HEK293 (cell line): ENCODE results near the gene MRPS14.

Experiments
- CTCF ChIA-PET: fragments of 350-600 bp; formaldehyde crosslinking; extraction: SDS; loops from one replicate; lab custom pipeline; 2021; ENCODE audit warnings: antibody characterized with exemption; lab: Yijun Ruan, JAX
- POLR2A ChIA-PET: fragments of 300-600 bp; formaldehyde crosslinking; extraction: SDS; loops from one replicate; lab custom pipeline; 2020; ENCODE audit warnings: antibody characterized with exemption, inconsistent platforms; lab: Yijun Ruan, JAX
- H3K27ac ChIP-seq: fragments of 200-500 bp; sonication (Bioruptor generic); 2 replicates; pipeline ENCODE4 v1.5.1; 2014; ENCODE audit warnings: low read depth, low read length, control low read depth, inconsistent platforms; ENCODE audit errors: extremely low read depth
- H3K36me3 ChIP-seq, 2 experiments: fragments of 200-500 bp in 1 of 2; sonication (Bioruptor generic) in 1 of 2; 1 replicate in 1 of 2; 2 replicates in 1 of 2; pipeline ENCODE4 v1.5.1; 2014 to 2017; ENCODE audit warnings: inconsistent platforms in 2 of 2, low read length in 2 of 2; ENCODE audit not compliant: control insufficient read depth in 2 of 2, insufficient read depth in 1 of 2
- H3K4me1 ChIP-seq: fragments of 200-500 bp; sonication (Bioruptor generic); 2 replicates; pipeline ENCODE4 v1.5.1; 2014; ENCODE audit warnings: mild to moderate bottlenecking, low read length, inconsistent platforms; ENCODE audit not compliant: control insufficient read depth, insufficient read depth
- H3K4me3 ChIP-seq: 2 replicates; pipeline ENCODE4 v1.5.1; 2011; ENCODE audit warnings: low read depth, mild to moderate bottlenecking, control low read depth, low read length, moderate library complexity
- H3K9me3 ChIP-seq: fragments of 200-500 bp; sonication (Bioruptor generic); 2 replicates; pipeline ENCODE4 v1.5.1; 2014; ENCODE audit warnings: low read depth, low read length, inconsistent platforms; ENCODE audit not compliant: control insufficient read depth, insufficient read depth
- CTCF ChIP-seq: fragments of 450-650 bp; formaldehyde crosslinking; IDR thresholded peaks from 2 replicates; pipeline ENCODE4 v1.5.1; 2016; ENCODE audit warnings: missing biosample characterization, missing genetic modification characterization
- HOXA7 ChIP-seq: sonication (generic); formaldehyde crosslinking; IDR thresholded peaks from 2 replicates; pipeline ENCODE4 v1.8.1; 2022; ENCODE audit warnings: missing genetic modification reagents, borderline replicate concordance
- PBX3 ChIP-seq: sonication (generic); formaldehyde crosslinking; IDR thresholded peaks from 2 replicates; pipeline ENCODE4 v1.8.1; 2022; ENCODE audit warnings: mild to moderate bottlenecking, moderate library complexity, missing genetic modification reagents
- ZBTB21 ChIP-seq: fragments of 450-650 bp; formaldehyde crosslinking; IDR thresholded peaks from 2 replicates; pipeline ENCODE4 v1.5.1; 2017; ENCODE audit warnings: missing biosample characterization, missing genetic modification characterization
- ZBTB44 ChIP-seq: fragments of 450-650 bp; IDR thresholded peaks from 2 replicates; pipeline ENCODE4 v1.5.1; 2018; ENCODE audit warnings: missing biosample characterization, mild to moderate bottlenecking, missing genetic modification characterization
- ZEB2 ChIP-seq: fragments of 450-650 bp; formaldehyde crosslinking; IDR thresholded peaks from 2 replicates; pipeline ENCODE4 v1.5.1; 2016; ENCODE audit warnings: missing biosample characterization, missing genetic modification characterization
- ZNF2 ChIP-seq: fragments of 450-650 bp; formaldehyde crosslinking; IDR thresholded peaks from 2 replicates; pipeline ENCODE4 v1.5.1; 2016; ENCODE audit warnings: missing biosample characterization, missing genetic modification characterization
- ZNF280C ChIP-seq: fragments of 450-650 bp; formaldehyde crosslinking; IDR thresholded peaks from 2 replicates; pipeline ENCODE4 v1.5.1; 2016; ENCODE audit warnings: missing biosample characterization, missing genetic modification characterization
- ZNF362 ChIP-seq: fragments of 450-650 bp; formaldehyde crosslinking; IDR thresholded peaks from 2 replicates; pipeline ENCODE4 v1.5.1; 2016; ENCODE audit warnings: missing biosample characterization, missing genetic modification characterization
- ZNF37A ChIP-seq: fragments of 450-650 bp; IDR thresholded peaks from 2 replicates; pipeline ENCODE4 v1.5.1; 2018; ENCODE audit warnings: missing biosample characterization, missing genetic modification characterization
- ZNF391 ChIP-seq: fragments of 450-650 bp; formaldehyde crosslinking; IDR thresholded peaks from 2 replicates; pipeline ENCODE4 v1.5.1; 2016; ENCODE audit warnings: low read depth, missing biosample characterization, missing genetic modification characterization, borderline replicate concordance
- ZNF518A ChIP-seq: fragments of 450-650 bp; formaldehyde crosslinking; conservative IDR thresholded peaks from 2 replicates; pipeline ENCODE4 v1.5.1; 2016; ENCODE audit warnings: low read depth, missing biosample characterization, missing genetic modification characterization
- ZNF654 ChIP-seq: fragments of 450-650 bp; formaldehyde crosslinking; IDR thresholded peaks from 2 replicates; pipeline ENCODE4 v1.5.1; 2016; ENCODE audit warnings: low read depth, missing biosample characterization, missing genetic modification characterization
- ZNF692 ChIP-seq: fragments of 450-650 bp; formaldehyde crosslinking; IDR thresholded peaks from 2 replicates; pipeline ENCODE4 v1.5.1; 2016; ENCODE audit warnings: missing biosample characterization, missing genetic modification characterization
- ZNF785 ChIP-seq: fragments of 450-650 bp; formaldehyde crosslinking; IDR thresholded peaks from 2 replicates; pipeline ENCODE4 v1.5.1; 2016; ENCODE audit warnings: missing biosample characterization, missing genetic modification characterization
- ZNF837 ChIP-seq: fragments of 450-650 bp; formaldehyde crosslinking; IDR thresholded peaks from 2 replicates; pipeline ENCODE4 v1.5.1; 2016; ENCODE audit warnings: missing biosample characterization, missing genetic modification characterization
- ZSCAN18 ChIP-seq: fragments of 450-650 bp; formaldehyde crosslinking; IDR thresholded peaks from 2 replicates; pipeline ENCODE4 v1.5.1; 2016; ENCODE audit warnings: missing biosample characterization, missing genetic modification characterization
- ZXDB ChIP-seq: fragments of 450-650 bp; formaldehyde crosslinking; IDR thresholded peaks from 2 replicates; pipeline ENCODE4 v1.5.1; 2016; ENCODE audit warnings: missing biosample characterization, missing genetic modification characterization

Gene MRPS14

GRCh38 chr1:174999216-174999935 lies 23.8 kb downstream of the MRPS14 start (continued):
- TF ChIP-seq ZSCAN18 (tag by site-specific recombination) (peak; percentile 41; the same call in 1 of the 2 replicates), ZNF2 (peak; percentile 96), ZNF280C (tag by site-specific recombination) (no peak), ZNF785 (tag by site-specific recombination) (peak; percentile 29; the same call in 1 of the 2 replicates), ZBTB21 (tag by site-specific recombination) (peak; percentile 99), HOXA7 (no peak), ZNF37A (tag by site-specific recombination) (no peak), ZXDB (peak; percentile 97), CTCF (no peak), ZNF518A (tag by site-specific recombination) (peak; percentile 99), ZNF391 (peak; percentile 89; the same call in 1 of the 2 replicates), ZNF692 (tag by site-specific recombination) (peak; percentile 86)

- ChIA-PET CTCF (interaction anchor here (0.6 to 2.0 kb wide), 14 partner anchors 14 to 1443 kb away, joined by 3 to 13 read pairs (median 4); no protein-coding TSS in a partner anchor), POLR2A (interaction anchor here (0.6 to 3.3 kb wide), 12 partner anchors 9 to 199 kb away, joined by 3 to 58 read pairs (median 6); partner anchors contain the start of gene MRPS14)
- H3K9me3 ChIP-seq, result no peaks in the 10 kb centered on the region
- H3K27ac ChIP-seq, result peak overlapping the region; percentile 92
- H3K36me3 ChIP-seq, result peaks cover 0 to 10% of the 10 kb centered on the region in 2 experiments; a peak in 1 of 3 replicates
- H3K4me1 ChIP-seq, result no peaks in the 10 kb centered on the region
- peak overlapping the region; percentile 88 for H3K4me3 ChIP-seq
- TF ChIP-seq ZNF837 (tag by site-specific recombination) (no peak), PBX3 (CRISPR knock-in tag) (0 out of 2 replicates have a peak, but pooled peaks have one; percentile 20), ZNF362 (tag by site-specific recombination) (0 out of 2 replicates have a peak, but pooled peaks have one; percentile 33), ZNF654 (tag by site-specific recombination) (peak; percentile 66), ZBTB44 (tag by site-specific recombination) (0 out of 2 replicates have a peak, but pooled peaks have one; percentile 20), ZEB2 (tag by site-specific recombination) (peak; percentile 16; the same call in 1 of the 2 replicates)
Observed at GRCh38 chr1:174998569-174999215, 24.5 kb downstream of the MRPS14 start.
